Measurements from ENCODE around the gene FGF6. TPM values are rescaled to one million over a fixed set of nuclear protein-coding genes. Genes with fewer than 3 reads are reported as not detected.
A peak's percentile ranks its signal among the peaks of the same experiment; 100 is the strongest.

Gene FGF6
- total RNA-seq, 1 donor from 2014 or later: not detected

- Mint-ChIP-seq H3K36me3 (ENCODE audit: low read depth, unreplicated experiment) (no peaks in the 10 kb centered on the region), H3K9me3 (ENCODE audit: unreplicated experiment) (no peaks in the 10 kb centered on the region), H3K4me3 (ENCODE audit: unreplicated experiment) (no peak overlapping the region), H3K27me3 (ENCODE audit: unreplicated experiment) (no peaks in the 10 kb centered on the region), H3K27ac (ENCODE audit: unreplicated experiment) (no peak overlapping the region), H3K4me1 (ENCODE audit: unreplicated experiment) (peaks cover 5% of the 10 kb centered on the region)
- peak; percentile 86 for TF ChIP-seq CTCF (IDR thresholded peaks at IDR 0.05; ENCODE audit: unreplicated experiment)
- peak; percentile 46 for DNase-seq (ENCODE audit: low spot score)
These were observed 24.0 kb downstream of the FGF6 start for GRCh38 chr12:4421590-4422031.

DNA sequence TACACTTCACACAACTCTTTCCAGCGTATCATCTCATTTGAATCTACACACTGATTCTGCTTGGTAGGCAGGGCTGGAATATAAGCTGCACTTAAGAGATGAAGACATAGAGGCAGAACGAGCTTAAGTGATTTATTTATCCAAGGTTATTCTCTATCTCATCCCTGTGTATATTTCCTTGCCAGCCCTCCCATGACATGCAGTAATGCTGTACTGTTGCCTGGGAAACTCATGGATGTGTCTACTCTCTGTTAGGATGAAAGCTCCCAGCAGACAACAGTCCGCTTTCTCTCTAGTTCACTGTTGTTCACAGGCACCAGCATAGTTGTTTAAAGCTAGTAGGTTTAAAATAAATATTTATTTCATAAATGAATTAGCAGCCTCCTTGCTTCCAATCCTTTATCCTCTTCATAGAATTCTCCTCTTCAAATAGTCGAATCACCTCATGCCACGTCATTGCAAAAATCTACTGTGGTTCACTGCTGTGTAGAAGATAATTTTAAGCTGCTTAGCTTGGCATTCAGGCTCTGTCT, 25.4 kb downstream of the FGF6 start:
- no peak overlapping the region for H3K4me3 Mint-ChIP-seq (ENCODE audit: unreplicated experiment)
- no peak for TF ChIP-seq CTCF (IDR thresholded peaks at IDR 0.05; ENCODE audit: unreplicated experiment)
- DNase-seq (ENCODE audit: low spot score): no peak
- peaks cover 5% of the 10 kb centered on the region for H3K4me1 Mint-ChIP-seq (ENCODE audit: unreplicated experiment)
- no peak overlapping the region for H3K27ac Mint-ChIP-seq (ENCODE audit: unreplicated experiment)
- H3K9me3 Mint-ChIP-seq (ENCODE audit: unreplicated experiment): no peaks in the 10 kb centered on the region
- H3K27me3 Mint-ChIP-seq (ENCODE audit: unreplicated experiment): no peaks in the 10 kb centered on the region
- H3K36me3 Mint-ChIP-seq (ENCODE audit: low read depth, unreplicated experiment): no peaks in the 10 kb centered on the region

GRCh38 chr12:4418913-4419312, 26.7 kb downstream of the FGF6 start:
- H3K9me3 Mint-ChIP-seq (ENCODE audit: unreplicated experiment): no peaks in the 10 kb centered on the region
- no peak overlapping the region for H3K4me3 Mint-ChIP-seq (ENCODE audit: unreplicated experiment)
- no peak overlapping the region for H3K27ac Mint-ChIP-seq (ENCODE audit: unreplicated experiment)
- no peak for DNase-seq (ENCODE audit: low spot score)
- H3K4me1 Mint-ChIP-seq (ENCODE audit: unreplicated experiment): peaks cover 3% of the 10 kb centered on the region
- TF ChIP-seq CTCF (IDR thresholded peaks at IDR 0.05; ENCODE audit: unreplicated experiment): no peak
- no peaks in the 10 kb centered on the region for H3K36me3 Mint-ChIP-seq (ENCODE audit: low read depth, unreplicated experiment)
- H3K27me3 Mint-ChIP-seq (ENCODE audit: unreplicated experiment): no peaks in the 10 kb centered on the region

GRCh38 chr12:4417936-4418335, 27.7 kb downstream of the FGF6 start:
- H3K27ac Mint-ChIP-seq (ENCODE audit: unreplicated experiment): no peak overlapping the region
- H3K36me3 Mint-ChIP-seq (ENCODE audit: low read depth, unreplicated experiment): no peaks in the 10 kb centered on the region
- peaks cover 3% of the 10 kb centered on the region for H3K4me1 Mint-ChIP-seq (ENCODE audit: unreplicated experiment)
- no peak for DNase-seq (ENCODE audit: low spot score)
- TF ChIP-seq CTCF (IDR thresholded peaks at IDR 0.05; ENCODE audit: unreplicated experiment): no peak
- H3K27me3 Mint-ChIP-seq (ENCODE audit: unreplicated experiment): no peaks in the 10 kb centered on the region
- no peak overlapping the region for H3K4me3 Mint-ChIP-seq (ENCODE audit: unreplicated experiment)
- H3K9me3 Mint-ChIP-seq (ENCODE audit: unreplicated experiment): no peaks in the 10 kb centered on the region

GRCh38 chr12:4417455-4417854, 28.2 kb downstream of the FGF6 start:
- no peak overlapping the region for H3K27ac Mint-ChIP-seq (ENCODE audit: unreplicated experiment)
- H3K9me3 Mint-ChIP-seq (ENCODE audit: unreplicated experiment): no peaks in the 10 kb centered on the region
- H3K27me3 Mint-ChIP-seq (ENCODE audit: unreplicated experiment): no peaks in the 10 kb centered on the region
- no peak for TF ChIP-seq CTCF (IDR thresholded peaks at IDR 0.05; ENCODE audit: unreplicated experiment)
- peaks cover 3% of the 10 kb centered on the region for H3K4me1 Mint-ChIP-seq (ENCODE audit: unreplicated experiment)
- no peak for DNase-seq (ENCODE audit: low spot score)
- no peak overlapping the region for H3K4me3 Mint-ChIP-seq (ENCODE audit: unreplicated experiment)
- H3K36me3 Mint-ChIP-seq (ENCODE audit: low read depth, unreplicated experiment): no peaks in the 10 kb centered on the region
